Fibroblast of the aortic adventitia (primary cell): ENCODE results near the gene TOR4A. TPM values are rescaled to one million over a fixed set of nuclear protein-coding genes. Genes with fewer than 3 reads are reported as not detected.
A peak's percentile ranks its signal among the peaks of the same experiment; 100 is the strongest.

Experiments
- DNase-seq: peaks from one replicate; pipeline ENCODE4 v3.0.0-alpha.2; 2010; ENCODE audit warnings: low read depth
- H3K4me3 ChIP-seq: 2 replicates; pipeline ENCODE4 v1.5.1; 2011; ENCODE audit warnings: low read depth, mild to moderate bottlenecking, control low read depth, low read length, moderate library complexity
- CTCF ChIP-seq: IDR thresholded peaks from 2 replicates; pipeline ENCODE4 v1.5.1; 2011; ENCODE audit warnings: mild to moderate bottlenecking, low read length, control low read depth, inconsistent platforms; ENCODE audit not compliant: insufficient read depth
- total RNA-seq: library from RNA; depleted of rRNA; stranded (reverse); fragments of >200 nt; gene quantifications from 2 replicates; pipeline ENCODE4 v1.2.3, GENCODE V29; 2012; ENCODE audit warnings: low replicate concordance

Gene TOR4A
- total RNA-seq, 1 donor: 31.3 TPM

- no peak for TF ChIP-seq CTCF
- DNase-seq: no peak
- no peak overlapping the region for H3K4me3 ChIP-seq
Measured at GRCh38 chr9:137299938-137300337, 22.4 kb downstream of the TOR4A start.

GRCh38 chr9:137300567-137301080 lies 23.1 kb downstream of the TOR4A start:
- H3K4me3 ChIP-seq: peak overlapping the region; percentile 39
- no peak for DNase-seq

GRCh38 chr9:137301081-137301947 lies 23.8 kb downstream of the TOR4A start:
- H3K4me3 ChIP-seq: peak overlapping the region; percentile 44
- peak; percentile 25 for DNase-seq
- no peak for TF ChIP-seq CTCF

More at GRCh38 chr9:137300567-137301080, 23.1 kb downstream of the TOR4A start:
- TF ChIP-seq CTCF: no peak

- DNase-seq: peak; percentile 54
Measured at GRCh38 chr9:137302118-137302448, 24.6 kb downstream of the TOR4A start, which contains the start of gene NRARP. TSS of gene NRARP (minus strand) at chr9:137302271. CDS start at chr9:137301928, 343 bp downstream.

GRCh38 chr9:137302449-137303150 lies 25.1 kb downstream of the TOR4A start:
- peak overlapping the region; percentile 56 for H3K4me3 ChIP-seq
- peak; percentile 61 for TF ChIP-seq CTCF
- peak; percentile 38 for DNase-seq

More at GRCh38 chr9:137302118-137302448, 24.6 kb downstream of the TOR4A start, which contains the start of gene NRARP:
- TF ChIP-seq CTCF: no peak
- peak within 1 kb of the TSS; percentile 56 for H3K4me3 ChIP-seq

GRCh38 chr9:137303151-137303892 lies 25.8 kb downstream of the TOR4A start:
- DNase-seq: no peak
- H3K4me3 ChIP-seq: no peak overlapping the region
- no peak for TF ChIP-seq CTCF
